ENCODE measurements around the gene CRTC2.

Gene CRTC2

GRCh38 chr1:153945795-153946621 lies 12.4 kb downstream of the CRTC2 start:
- H3K4me3 ChIP-seq (ENCODE audit: low read depth, low read length): peak overlapping the region; percentile 92
- TF ChIP-seq CTCF (IDR thresholded peaks at IDR 0.05; ENCODE audit: borderline replicate concordance, insufficient read depth, low read depth, low read length): no peak

- no peak for TF ChIP-seq CTCF (IDR thresholded peaks at IDR 0.05; ENCODE audit: borderline replicate concordance, insufficient read depth, low read depth, low read length)
- H3K4me3 ChIP-seq (ENCODE audit: low read depth, low read length): peak overlapping the region; percentile 92
Measured at GRCh38 chr1:153945131-153945794, 13.1 kb downstream of the CRTC2 start.

GRCh38 chr1:153944827-153945117 lies 13.6 kb downstream of the CRTC2 start:
- H3K4me3 ChIP-seq (ENCODE audit: low read depth, low read length): peak overlapping the region; percentile 92
- TF ChIP-seq CTCF (IDR thresholded peaks at IDR 0.05; ENCODE audit: borderline replicate concordance, insufficient read depth, low read depth, low read length): no peak

GRCh38 chr1:153944005-153944826 lies 14.2 kb downstream of the CRTC2 start:
- H3K4me3 ChIP-seq (ENCODE audit: low read depth, low read length): peak overlapping the region; percentile 92

GRCh38 chr1:153942766-153943549 lies 15.5 kb downstream of the CRTC2 start:
- TF ChIP-seq CTCF (IDR thresholded peaks at IDR 0.05; ENCODE audit: borderline replicate concordance, insufficient read depth, low read depth, low read length): no peak
- no peak overlapping the region for H3K4me3 ChIP-seq (ENCODE audit: low read depth, low read length)

More at GRCh38 chr1:153944005-153944826, 14.2 kb downstream of the CRTC2 start:
- TF ChIP-seq CTCF (IDR thresholded peaks at IDR 0.05; ENCODE audit: borderline replicate concordance, insufficient read depth, low read depth, low read length): no peak

GRCh38 chr1:153941826-153942725 lies 16.3 kb downstream of the CRTC2 start:
- H3K4me3 ChIP-seq (ENCODE audit: low read depth, low read length): no peak overlapping the region
- TF ChIP-seq CTCF (IDR thresholded peaks at IDR 0.05; ENCODE audit: borderline replicate concordance, insufficient read depth, low read depth, low read length): no peak
